Parathyroid adenoma (tissue), 2 donors: ENCODE data around the gene C2orf76.
A peak's percentile ranks its signal among the peaks of the same experiment; 100 is the strongest.
"Not testable (repeated sequence)": the region's sequence is repeated elsewhere in the genome, so short reads cannot be mapped to it uniquely, and the experiment has no call there.

Experiments used
- H2AFZ ChIP-seq: fragments of 300-600 bp; sonication (generic); one replicate; pipeline ENCODE4 v1.7.0; 2017; ENCODE audit warnings: antibody characterized with exemption, mild to moderate bottlenecking
- H3K27ac ChIP-seq: fragments of 300-600 bp; sonication (generic); one replicate; pipeline ENCODE4 v1.7.0; 2017
- H3K27me3 ChIP-seq: fragments of 300-600 bp; sonication (generic); one replicate; pipeline ENCODE4 v1.7.0; 2017; ENCODE audit warnings: low read length; ENCODE audit not compliant: control insufficient read depth, insufficient read depth
- H3K36me3 ChIP-seq: fragments of 300-600 bp; sonication (generic); one replicate; pipeline ENCODE4 v1.7.0; 2017; ENCODE audit warnings: low read length; ENCODE audit not compliant: control insufficient read depth, insufficient read depth
- H3K4me1 ChIP-seq: fragments of 300-600 bp; sonication (generic); one replicate; pipeline ENCODE4 v1.7.0; 2017; ENCODE audit warnings: control low read depth
- H3K4me2 ChIP-seq: fragments of 300-600 bp; sonication (generic); one replicate; pipeline ENCODE4 v1.7.0; 2017; ENCODE audit warnings: low read length
- H3K4me3 ChIP-seq: fragments of 300-600 bp; sonication (generic); one replicate; pipeline ENCODE4 v1.7.0; 2017; ENCODE audit warnings: low read depth, low read length
- H3K79me2 ChIP-seq: fragments of 300-600 bp; sonication (generic); one replicate; pipeline ENCODE4 v1.7.0; 2017; ENCODE audit warnings: control low read depth
- H3K9ac ChIP-seq: fragments of 300-600 bp; sonication (generic); one replicate; pipeline ENCODE4 v1.7.0; 2017; ENCODE audit warnings: mild to moderate bottlenecking
- H3K9me3 ChIP-seq: fragments of 300-600 bp; sonication (generic); one replicate; pipeline ENCODE4 v1.7.0; 2017; ENCODE audit warnings: low read length; ENCODE audit not compliant: control insufficient read depth
- TF ChIP-seq, protein P1 (sequence below): fragments of 300-600 bp; sonication (generic); IDR thresholded peaks from one replicate; pipeline ENCODE4 v1.7.0; 2017; ENCODE audit warnings: antibody characterized with exemption, mild to moderate bottlenecking
- donor health status: primary hyperparathyroidism.

C2orf76 gene

DNA sequence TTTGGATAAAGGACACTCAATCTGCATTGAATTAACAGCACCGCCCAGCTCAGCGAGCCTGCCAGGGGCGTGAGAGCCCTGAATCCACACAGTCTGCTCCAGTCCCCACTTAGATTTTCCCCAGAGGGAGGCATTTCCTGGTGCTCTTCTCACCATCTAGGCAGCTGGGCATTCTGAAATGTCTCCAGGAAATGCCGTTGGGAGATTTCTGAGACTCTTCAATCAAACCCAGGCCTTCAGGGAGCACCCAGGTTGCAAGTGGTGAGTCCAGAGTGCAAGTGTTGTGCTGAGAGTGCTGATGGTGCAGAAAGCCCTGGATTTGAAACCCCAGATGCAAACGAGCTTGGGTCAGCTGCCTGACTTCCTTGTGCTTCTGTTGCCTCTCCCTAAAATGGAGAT lies 41.6 kb upstream of the C2orf76 start:
- H3K36me3 ChIP-seq = no peaks in the 10 kb centered on the region
- peak overlapping the region; percentile 55 for H3K27ac ChIP-seq
- TF ChIP-seq, protein P1, sequence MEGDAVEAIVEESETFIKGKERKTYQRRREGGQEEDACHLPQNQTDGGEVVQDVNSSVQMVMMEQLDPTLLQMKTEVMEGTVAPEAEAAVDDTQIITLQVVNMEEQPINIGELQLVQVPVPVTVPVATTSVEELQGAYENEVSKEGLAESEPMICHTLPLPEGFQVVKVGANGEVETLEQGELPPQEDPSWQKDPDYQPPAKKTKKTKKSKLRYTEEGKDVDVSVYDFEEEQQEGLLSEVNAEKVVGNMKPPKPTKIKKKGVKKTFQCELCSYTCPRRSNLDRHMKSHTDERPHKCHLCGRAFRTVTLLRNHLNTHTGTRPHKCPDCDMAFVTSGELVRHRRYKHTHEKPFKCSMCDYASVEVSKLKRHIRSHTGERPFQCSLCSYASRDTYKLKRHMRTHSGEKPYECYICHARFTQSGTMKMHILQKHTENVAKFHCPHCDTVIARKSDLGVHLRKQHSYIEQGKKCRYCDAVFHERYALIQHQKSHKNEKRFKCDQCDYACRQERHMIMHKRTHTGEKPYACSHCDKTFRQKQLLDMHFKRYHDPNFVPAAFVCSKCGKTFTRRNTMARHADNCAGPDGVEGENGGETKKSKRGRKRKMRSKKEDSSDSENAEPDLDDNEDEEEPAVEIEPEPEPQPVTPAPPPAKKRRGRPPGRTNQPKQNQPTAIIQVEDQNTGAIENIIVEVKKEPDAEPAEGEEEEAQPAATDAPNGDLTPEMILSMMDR = no peak
- no peak overlapping the region for H3K9ac ChIP-seq
- no peaks in the 10 kb centered on the region for H3K9me3 ChIP-seq
- peaks cover 9% of the 10 kb centered on the region for H3K4me1 ChIP-seq
- no peaks in the 10 kb centered on the region for H3K27me3 ChIP-seq
- peaks cover 6% of the 10 kb centered on the region for H3K79me2 ChIP-seq
- no peak overlapping the region for H3K4me3 ChIP-seq
- H2AFZ ChIP-seq = peak overlapping the region; percentile 77
- H3K4me2 ChIP-seq = peak overlapping the region; percentile 23

DNA sequence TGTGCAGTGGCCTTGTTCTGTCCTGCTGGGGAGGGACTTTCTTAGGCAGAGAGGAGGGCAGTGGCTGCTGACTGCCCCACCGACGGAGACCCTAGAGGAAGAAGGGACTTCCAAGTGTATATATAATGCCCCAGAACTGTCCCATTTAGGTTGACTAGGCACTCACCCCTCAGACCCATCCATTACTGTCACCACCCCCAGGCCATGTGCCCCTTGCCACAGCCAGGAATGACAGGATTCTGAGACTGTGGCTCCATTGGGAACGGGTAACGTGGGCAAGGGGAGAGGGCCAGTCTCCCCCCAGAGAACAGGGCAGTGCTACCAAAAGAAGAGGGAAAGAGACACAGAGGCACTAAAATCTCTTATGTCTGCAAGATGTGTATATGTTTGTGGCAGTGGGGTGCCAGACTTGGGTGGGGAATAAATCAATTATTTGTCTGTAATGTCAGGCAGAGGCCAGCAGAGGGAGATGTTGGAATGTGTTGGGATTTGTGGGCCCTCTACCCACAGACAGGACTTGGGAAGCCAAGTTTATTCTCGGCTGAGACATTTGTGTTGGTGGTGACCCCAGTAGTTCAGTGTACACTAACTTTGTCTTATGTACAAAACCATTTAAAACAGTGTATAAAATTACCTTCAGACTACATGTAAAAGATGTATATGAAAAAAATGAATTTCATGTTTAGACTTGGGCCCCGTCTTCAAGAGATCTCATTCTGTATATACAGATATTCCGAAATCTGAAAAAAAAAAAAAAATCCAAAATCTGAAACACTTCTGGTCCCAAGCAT lies 41.0 kb upstream of the C2orf76 start:
- H3K27me3 ChIP-seq = no peaks in the 10 kb centered on the region
- H2AFZ ChIP-seq = peak overlapping the region; percentile 77
- no peak overlapping the region for H3K4me3 ChIP-seq
- peaks cover 6% of the 10 kb centered on the region for H3K79me2 ChIP-seq
- H3K4me2 ChIP-seq = peak overlapping the region; percentile 23
- peak overlapping the region; percentile 55 for H3K27ac ChIP-seq
- H3K9ac ChIP-seq = no peak overlapping the region
- no peaks in the 10 kb centered on the region for H3K9me3 ChIP-seq
- H3K36me3 ChIP-seq = no peaks in the 10 kb centered on the region
- TF ChIP-seq, protein P1 = peak; percentile 87
- peaks cover 13% of the 10 kb centered on the region for H3K4me1 ChIP-seq

DNA sequence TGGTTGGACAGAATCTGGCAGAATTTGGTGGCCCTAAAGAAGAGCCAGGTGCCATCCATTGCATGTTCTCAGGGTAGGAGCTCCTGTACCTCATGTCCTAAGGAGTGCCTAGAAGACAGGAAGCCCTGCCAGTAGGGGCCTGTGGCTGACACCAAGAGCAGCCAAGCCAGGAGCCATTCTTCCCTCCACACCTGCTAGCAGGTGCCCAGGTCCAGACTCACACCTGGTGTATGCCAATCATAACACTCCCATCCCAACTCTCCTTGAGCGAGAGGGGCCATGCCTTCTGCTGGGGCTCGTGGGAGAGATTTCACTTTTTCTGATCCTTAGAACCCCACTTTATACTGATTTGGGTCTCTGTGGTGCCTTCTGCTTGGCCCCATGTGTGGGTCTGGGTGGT lies 38.5 kb upstream of the C2orf76 start:
- no peak overlapping the region for H3K4me3 ChIP-seq
- TF ChIP-seq, protein P1 = no peak
- H2AFZ ChIP-seq = no peak overlapping the region
- no peaks in the 10 kb centered on the region for H3K36me3 ChIP-seq
- peaks cover 16% of the 10 kb centered on the region for H3K4me1 ChIP-seq
- H3K4me2 ChIP-seq = no peak overlapping the region
- H3K9me3 ChIP-seq = no peaks in the 10 kb centered on the region
- no peaks in the 10 kb centered on the region for H3K27me3 ChIP-seq
- peaks cover 6% of the 10 kb centered on the region for H3K79me2 ChIP-seq
- no peak overlapping the region for H3K27ac ChIP-seq
- H3K9ac ChIP-seq = no peak overlapping the region

DNA sequence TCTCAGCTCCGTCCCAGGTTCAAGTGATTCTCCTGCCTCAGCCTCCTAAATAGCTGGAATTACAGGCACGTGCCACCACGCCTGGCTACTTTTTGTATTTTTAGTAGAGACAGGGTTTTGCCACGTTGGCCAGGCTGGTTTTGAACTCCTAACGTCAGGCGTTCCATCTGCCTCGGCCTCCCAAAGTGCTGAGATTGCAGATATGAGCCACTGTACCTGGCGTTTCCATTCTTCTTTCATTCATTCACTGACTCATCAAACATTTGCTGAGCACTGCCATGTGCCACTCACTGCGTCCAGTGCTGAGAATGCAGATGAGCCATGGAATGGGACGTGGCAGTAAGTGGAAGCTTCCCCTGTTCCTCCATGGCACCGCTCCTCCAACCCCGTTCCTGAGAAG lies 37.0 kb upstream of the C2orf76 start:
- H3K27me3 ChIP-seq, H2AFZ ChIP-seq, H3K9me3 ChIP-seq, H3K79me2 ChIP-seq, H3K4me2 ChIP-seq, H3K9ac ChIP-seq, H3K27ac ChIP-seq, H3K4me3 ChIP-seq, H3K36me3 ChIP-seq: not testable (repeated sequence)
- peaks cover 16% of the 10 kb centered on the region for H3K4me1 ChIP-seq

DNA sequence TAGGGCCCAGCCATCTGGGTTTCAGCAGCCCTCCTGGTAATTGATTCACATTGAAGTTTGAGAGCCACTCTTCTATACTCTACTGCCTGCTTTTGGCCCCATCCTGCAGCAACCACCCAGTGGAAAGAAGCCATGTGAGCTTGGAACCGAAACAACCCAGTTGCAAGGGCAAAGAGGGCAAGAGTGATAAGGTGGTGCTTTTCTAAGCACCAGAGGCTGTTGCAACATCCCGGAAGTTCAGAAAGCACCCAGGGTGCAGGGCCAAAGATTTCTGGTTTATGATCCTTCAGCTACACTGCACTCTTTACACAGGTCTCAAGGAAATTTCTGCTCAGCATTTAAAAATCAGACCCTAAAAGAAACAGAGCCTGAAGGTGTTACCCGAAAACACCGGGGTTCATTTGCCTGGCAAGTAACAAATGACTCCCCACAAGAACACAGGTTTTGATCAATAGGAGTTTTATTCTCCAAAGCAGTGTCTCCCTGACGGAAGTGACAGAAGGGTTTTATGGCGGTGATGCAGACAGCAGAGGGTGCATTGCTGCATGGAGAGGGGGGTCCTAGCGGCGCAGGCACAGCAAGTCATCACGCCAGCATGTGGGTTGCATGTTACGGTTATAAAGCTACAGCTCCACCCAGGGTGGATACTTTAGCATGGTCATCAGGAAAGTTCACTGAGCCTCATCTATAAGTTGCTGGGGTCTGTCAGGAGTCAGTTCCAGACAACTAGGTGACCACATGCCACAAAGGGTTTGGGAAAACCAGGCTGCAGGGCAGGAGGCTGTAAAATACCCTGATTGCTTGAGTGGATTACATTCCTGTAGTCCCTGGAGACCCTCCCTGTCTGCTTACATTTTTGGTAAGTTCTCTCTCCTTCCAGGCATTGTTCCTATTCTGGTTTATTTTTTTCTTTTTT lies 36.3 kb upstream of the C2orf76 start:
- H3K79me2 ChIP-seq = peaks cover 6% of the 10 kb centered on the region
- no peaks in the 10 kb centered on the region for H3K9me3 ChIP-seq
- no peak overlapping the region for H3K4me3 ChIP-seq
- peaks cover 10% of the 10 kb centered on the region for H3K4me1 ChIP-seq
- no peaks in the 10 kb centered on the region for H3K27me3 ChIP-seq
- peak overlapping the region; percentile 75 for H2AFZ ChIP-seq
- H3K9ac ChIP-seq = no peak overlapping the region
- no peaks in the 10 kb centered on the region for H3K36me3 ChIP-seq
- peak overlapping the region; percentile 15 for H3K4me2 ChIP-seq
- peak overlapping the region; percentile 63 for H3K27ac ChIP-seq
- TF ChIP-seq, protein P1 = no peak
